Neural crest cell (in vitro differentiated cells): ENCODE results near the gene TOMM40. TPM values are rescaled to one million over a fixed set of nuclear protein-coding genes. Genes with fewer than 3 reads are reported as not detected.

Source experiments
- DNase-seq: peaks from one replicate; pipeline ENCODE4 v3.0.0; 2021; ENCODE audit warnings: low read depth, mixed read lengths, low spot score
- H3K27ac Mint-ChIP-seq: one replicate; pipeline ENCODE4 v1.8.0; 2021; ENCODE audit warnings: mild to moderate bottlenecking, mixed read lengths; ENCODE audit not compliant: unreplicated experiment
- H3K27me3 Mint-ChIP-seq: 2 replicates; pipeline ENCODE4 v1.8.0; 2021; ENCODE audit warnings: low read depth, mild to moderate bottlenecking, mixed read lengths
- H3K36me3 Mint-ChIP-seq: 2 replicates; pipeline ENCODE4 v1.8.0; 2021; ENCODE audit warnings: low read depth, mild to moderate bottlenecking, mixed read lengths
- H3K4me1 Mint-ChIP-seq: 2 replicates; pipeline ENCODE4 v1.8.0; 2021; ENCODE audit warnings: mixed read lengths
- H3K4me3 Mint-ChIP-seq: one replicate; pipeline ENCODE4 v1.8.0; 2021; ENCODE audit warnings: mild to moderate bottlenecking, mixed read lengths
- H3K9me3 Mint-ChIP-seq: 2 replicates; pipeline ENCODE4 v1.8.0; 2021; ENCODE audit warnings: mixed read lengths
- long read RNA-seq: library from polyadenylated mRNA; unstranded; transcript quantifications from one replicate; pipeline ENCODE4 v2.0.0, GENCODE V29; 2020
- total RNA-seq: library from RNA; stranded (reverse); gene quantifications from 2 replicates; pipeline ENCODE4 v1.2.1, GENCODE V29; 2021
- TF ChIP-seq, protein P1 (sequence below): fragments of 200-600 bp; sonication (generic); conservative IDR thresholded peaks from 2 replicates; pipeline ENCODE4 v1.5.0; 2021; ENCODE audit warnings: antibody characterized with exemption, mild to moderate bottlenecking

Gene TOMM40
- 141 and 147 TPM in 2 replicates for total RNA-seq
- long read RNA-seq: 0 reads

DNA sequence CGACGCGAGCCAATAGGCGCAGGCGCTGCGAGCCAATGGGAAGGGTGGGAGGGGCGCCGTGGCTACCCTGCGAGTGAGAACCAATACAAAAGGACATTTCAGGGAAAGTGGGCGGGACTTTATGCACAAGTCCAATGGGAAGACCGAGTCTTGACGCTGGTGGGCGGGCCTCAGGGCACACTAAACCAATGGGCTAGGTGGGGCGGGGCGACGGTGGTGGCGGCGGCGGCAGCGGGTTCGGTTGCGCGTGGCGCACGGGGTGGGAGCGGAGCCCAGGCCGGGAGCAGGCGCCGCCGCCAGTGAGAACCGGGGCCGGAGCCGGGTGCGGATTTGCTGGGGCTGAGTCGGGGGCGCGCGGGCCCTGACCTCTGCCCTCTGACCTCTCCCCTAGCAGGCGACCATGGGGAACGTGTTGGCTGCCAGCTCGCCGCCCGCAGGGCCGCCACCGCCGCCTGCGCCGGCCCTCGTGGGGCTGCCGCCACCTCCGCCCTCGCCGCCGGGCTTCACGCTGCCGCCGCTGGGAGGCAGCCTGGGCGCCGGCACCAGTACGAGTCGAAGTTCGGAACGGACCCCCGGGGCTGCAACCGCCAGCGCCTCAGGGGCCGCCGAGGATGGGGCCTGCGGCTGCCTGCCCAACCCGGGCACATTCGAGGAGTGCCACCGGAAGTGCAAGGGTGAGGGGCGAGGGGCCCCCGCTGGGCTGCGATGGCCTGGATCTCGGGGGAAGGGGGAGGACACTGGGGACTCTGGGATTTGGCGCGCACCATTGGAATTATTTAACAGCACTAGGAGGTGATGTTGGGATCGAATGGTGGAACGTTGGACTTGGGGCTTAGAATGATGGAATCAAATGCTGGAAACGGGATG lies at the start of gene TOMM40:
TOMM40 (plus strand) TSS at position 239 of the 867 bp plus-strand sequence; CDS start at position 401, 162 bp downstream.
- peaks cover 3% of the 10 kb centered on the region for H3K9me3 Mint-ChIP-seq
- H3K36me3 Mint-ChIP-seq: peaks cover 24% of the 10 kb centered on the region
- H3K27me3 Mint-ChIP-seq: peaks cover 2% of the 10 kb centered on the region
- peaks cover 33% of the 10 kb centered on the region for H3K4me1 Mint-ChIP-seq
- peak within 1 kb of the TSS; percentile 95 for H3K27ac Mint-ChIP-seq
- peak; percentile 98 for DNase-seq
- H3K4me3 Mint-ChIP-seq: peak within 1 kb of the TSS; percentile 92
- TF ChIP-seq, protein P1, sequence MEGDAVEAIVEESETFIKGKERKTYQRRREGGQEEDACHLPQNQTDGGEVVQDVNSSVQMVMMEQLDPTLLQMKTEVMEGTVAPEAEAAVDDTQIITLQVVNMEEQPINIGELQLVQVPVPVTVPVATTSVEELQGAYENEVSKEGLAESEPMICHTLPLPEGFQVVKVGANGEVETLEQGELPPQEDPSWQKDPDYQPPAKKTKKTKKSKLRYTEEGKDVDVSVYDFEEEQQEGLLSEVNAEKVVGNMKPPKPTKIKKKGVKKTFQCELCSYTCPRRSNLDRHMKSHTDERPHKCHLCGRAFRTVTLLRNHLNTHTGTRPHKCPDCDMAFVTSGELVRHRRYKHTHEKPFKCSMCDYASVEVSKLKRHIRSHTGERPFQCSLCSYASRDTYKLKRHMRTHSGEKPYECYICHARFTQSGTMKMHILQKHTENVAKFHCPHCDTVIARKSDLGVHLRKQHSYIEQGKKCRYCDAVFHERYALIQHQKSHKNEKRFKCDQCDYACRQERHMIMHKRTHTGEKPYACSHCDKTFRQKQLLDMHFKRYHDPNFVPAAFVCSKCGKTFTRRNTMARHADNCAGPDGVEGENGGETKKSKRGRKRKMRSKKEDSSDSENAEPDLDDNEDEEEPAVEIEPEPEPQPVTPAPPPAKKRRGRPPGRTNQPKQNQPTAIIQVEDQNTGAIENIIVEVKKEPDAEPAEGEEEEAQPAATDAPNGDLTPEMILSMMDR: no peak

DNA sequence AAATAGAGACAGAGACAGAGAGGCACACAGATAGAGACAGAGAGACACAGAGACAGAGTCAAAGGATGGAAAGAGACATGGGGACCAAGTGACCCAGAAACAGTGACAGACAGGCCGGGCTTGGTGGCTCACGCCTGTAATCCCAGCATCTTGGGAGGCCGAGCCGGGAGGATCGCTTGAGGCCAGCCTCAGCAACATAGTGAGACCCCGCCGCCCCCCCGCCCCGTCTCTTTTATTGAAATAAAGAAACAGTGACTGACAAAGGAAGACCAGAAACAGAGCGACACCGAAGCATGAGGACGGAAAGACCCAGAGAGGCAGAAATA lies 45.8 kb upstream of the TOMM40 start:
- TF ChIP-seq, protein P1: no peak
- Mint-ChIP-seq H3K4me3 (peak overlapping the region; percentile 93), H3K4me1 (peaks cover 41% of the 10 kb centered on the region), H3K27ac (no peak overlapping the region), H3K36me3 (no peaks in the 10 kb centered on the region), H3K27me3 (no peaks in the 10 kb centered on the region), H3K9me3 (no peaks in the 10 kb centered on the region)
- no peak for DNase-seq

DNA sequence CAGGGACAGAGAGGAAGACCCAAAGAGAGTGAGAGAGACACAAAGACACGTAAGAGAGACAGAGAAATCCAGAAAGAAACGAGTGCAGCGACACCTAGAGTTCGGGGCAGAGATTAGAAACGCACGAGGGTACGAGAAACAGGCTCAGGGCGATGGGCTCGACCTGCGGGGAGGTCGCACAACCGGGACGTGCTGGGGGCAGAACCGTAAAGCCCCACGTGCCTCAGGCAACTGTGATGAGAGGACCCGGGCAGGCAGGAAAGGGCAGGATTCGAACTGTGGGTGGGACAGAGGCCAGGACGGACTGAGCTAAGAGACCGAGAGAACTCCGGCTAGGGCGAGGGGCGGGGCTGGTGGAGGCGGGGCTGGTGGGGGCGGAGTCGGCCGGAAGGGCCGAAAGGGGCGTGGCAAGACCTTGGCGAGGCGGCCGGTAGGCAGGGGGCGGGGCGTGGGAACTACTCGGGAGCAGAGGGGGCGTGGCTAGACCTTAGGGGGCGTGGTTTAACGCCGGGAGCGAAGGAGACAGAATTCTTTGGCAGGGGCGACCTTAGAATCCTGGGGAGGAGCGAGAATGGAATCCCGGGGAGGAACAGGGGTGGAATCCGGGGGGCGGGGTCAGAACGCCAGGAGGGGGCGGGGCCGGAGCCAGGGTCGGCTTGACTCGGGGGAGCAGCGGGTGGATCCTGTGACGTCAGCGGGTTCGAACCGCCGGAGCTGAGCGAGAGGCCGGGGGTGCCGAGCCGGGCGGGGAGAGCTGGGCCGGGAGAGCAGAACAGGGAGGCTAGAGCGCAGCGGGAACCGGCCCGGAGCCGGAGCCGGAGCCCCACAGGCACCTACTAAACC lies 45.2 kb upstream of the TOMM40 start, which contains the start of gene NECTIN2:
NECTIN2 (plus strand) TSS at position 686 of the 843 bp plus-strand sequence. CDS start 229 bp downstream, outside the sequence.
- peak within 1 kb of the TSS; percentile 98 for H3K27ac Mint-ChIP-seq
- H3K9me3 Mint-ChIP-seq: no peaks in the 10 kb centered on the region
- peak within 1 kb of the TSS; percentile 98 for H3K4me3 Mint-ChIP-seq
- DNase-seq: peak; percentile 100
- no peaks in the 10 kb centered on the region for H3K36me3 Mint-ChIP-seq
- H3K4me1 Mint-ChIP-seq: peaks cover 45% of the 10 kb centered on the region
- TF ChIP-seq, protein P1: peak; percentile 76
- H3K27me3 Mint-ChIP-seq: no peaks in the 10 kb centered on the region

DNA sequence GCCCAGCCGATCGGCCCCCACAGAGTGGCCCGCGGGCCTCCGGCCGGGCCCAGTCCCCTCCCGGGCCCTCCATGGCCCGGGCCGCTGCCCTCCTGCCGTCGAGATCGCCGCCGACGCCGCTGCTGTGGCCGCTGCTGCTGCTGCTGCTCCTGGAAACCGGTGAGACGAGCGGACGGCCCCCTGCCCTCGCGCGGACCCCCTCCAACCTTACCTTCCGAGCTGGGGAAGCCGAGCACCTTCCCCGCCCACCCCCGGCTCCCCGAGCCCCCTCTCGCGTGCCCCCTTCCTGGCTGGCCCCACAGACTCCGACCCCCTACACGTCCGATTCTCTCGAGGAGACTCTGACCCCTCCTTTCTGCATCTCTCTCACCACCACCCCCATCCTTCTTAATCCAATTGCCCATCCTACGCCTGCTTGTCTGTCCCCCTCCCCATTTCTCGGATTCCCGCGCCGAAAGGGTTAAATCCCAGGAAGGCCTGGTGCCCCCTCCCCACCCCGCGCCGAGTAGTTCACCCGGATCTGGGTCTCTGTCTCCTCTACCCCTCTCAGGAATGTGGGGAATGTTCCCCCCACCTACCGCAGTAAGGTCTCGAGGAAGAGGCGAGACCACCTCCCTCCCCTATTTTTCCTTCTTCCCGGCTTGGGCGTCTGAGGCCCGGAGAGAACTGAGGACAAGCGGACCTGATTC lies 44.5 kb upstream of the TOMM40 start:
- DNase-seq: peak; percentile 37
- H3K27ac Mint-ChIP-seq: peak overlapping the region; percentile 96
- H3K4me3 Mint-ChIP-seq: peak overlapping the region; percentile 98
- TF ChIP-seq, protein P1: no peak
- peaks cover 45% of the 10 kb centered on the region for H3K4me1 Mint-ChIP-seq
- no peaks in the 10 kb centered on the region for H3K27me3 Mint-ChIP-seq
- no peaks in the 10 kb centered on the region for H3K9me3 Mint-ChIP-seq
- H3K36me3 Mint-ChIP-seq: no peaks in the 10 kb centered on the region
